Measurements from ENCODE around the gene ZFAND3. TPM values are rescaled to one million over a fixed set of nuclear protein-coding genes. Genes with fewer than 3 reads are reported as not detected.
A peak's percentile ranks its signal among the peaks of the same experiment; 100 is the strongest.

Gene ZFAND3
- total and polyA plus RNA-seq, 12 donors = 21.4 to 163 (median 46.3) TPM

DNA sequence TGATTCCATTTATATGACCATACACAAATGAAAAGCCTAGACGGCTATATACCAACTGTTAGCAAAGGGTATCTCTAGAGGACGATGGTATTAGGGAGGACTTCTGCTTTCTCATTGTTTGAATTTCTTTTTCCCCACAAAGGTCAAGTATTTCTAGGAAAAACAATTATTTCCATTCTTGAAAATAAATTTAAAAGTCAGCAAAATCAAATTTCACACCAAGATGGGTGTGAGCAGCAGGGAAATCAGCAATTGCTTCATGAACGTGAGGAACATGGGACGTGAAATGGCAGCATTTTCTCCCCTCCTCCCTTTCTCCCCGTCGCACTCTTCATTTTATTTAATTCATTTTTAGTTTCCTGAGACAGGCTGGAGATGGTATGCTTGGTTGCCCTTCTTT is 5.2 kb upstream of the ZFAND3 start:
- no peak for DNase-seq
- no peak for TF ChIP-seq CTCF (IDR thresholded peaks at IDR 0.05)
- no peak for TF ChIP-seq POLR2A (IDR thresholded peaks at IDR 0.05)
- no peaks in the 10 kb centered on the region for H3K36me3 ChIP-seq (replicated peaks in 1 of 2)
- H3K27me3 ChIP-seq = no peaks in the 10 kb centered on the region
- no peak overlapping the region for H3K27ac ChIP-seq
- no peaks in the 10 kb centered on the region for H3K9me3 ChIP-seq (replicated peaks in 1 of 3)
- H3K4me1 ChIP-seq (replicated peaks in 1 of 2) = peaks cover 5 to 12% of the 10 kb centered on the region in 2 donors
- 88 to 93% (median 91%) methylated on average over 6 of the region's 6 CpGs for WGBS, 4 donors
- intact Hi-C loops (cut with DNase I) = no loop called here
- no peak overlapping the region for H3K4me3 ChIP-seq

DNA sequence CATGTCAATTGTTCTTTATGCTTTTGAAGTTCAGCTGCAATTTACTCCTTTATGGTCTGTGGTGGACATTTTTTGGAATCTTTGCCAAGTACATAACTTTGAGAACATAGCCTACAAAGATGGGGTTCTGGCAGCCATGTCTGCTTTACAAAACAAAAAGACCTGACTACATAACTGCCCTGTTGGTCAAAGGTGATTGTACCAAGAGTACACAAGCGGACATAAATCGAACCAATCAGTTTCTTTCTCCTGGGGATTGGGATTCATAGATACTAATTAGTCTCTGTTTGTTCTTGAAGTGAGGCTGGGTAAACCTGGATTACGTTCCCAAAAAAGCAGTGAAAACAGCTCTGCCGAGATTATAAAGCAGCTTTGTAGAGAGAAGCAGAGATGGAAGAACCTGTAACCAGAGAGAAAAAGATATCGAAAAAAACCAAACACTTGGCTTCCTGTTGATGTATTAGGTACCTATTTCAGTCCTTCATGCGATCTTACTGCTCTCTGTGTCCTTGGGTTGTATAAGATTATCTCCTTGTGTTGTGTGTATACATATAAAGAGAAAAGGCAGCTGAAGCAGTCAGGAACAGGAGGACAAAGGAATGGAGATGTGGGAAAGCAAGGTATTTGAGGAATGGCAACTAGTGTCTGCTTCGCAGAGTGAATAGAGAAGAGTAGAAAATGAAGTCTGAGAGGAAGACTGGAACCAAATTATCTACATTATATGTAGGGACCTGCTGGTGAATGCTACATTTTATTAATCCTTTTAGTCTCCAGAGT is 2.7 kb upstream of the ZFAND3 start:
- no peak overlapping the region for H3K27ac ChIP-seq
- DNase-seq = no peak
- intact Hi-C loops (cut with DNase I) = no loop called here
- no peaks in the 10 kb centered on the region for H3K9me3 ChIP-seq (replicated peaks in 1 of 3)
- no peaks in the 10 kb centered on the region for H3K36me3 ChIP-seq (replicated peaks in 1 of 2)
- WGBS, 4 donors = 74 to 89% (median 84%) methylated on average over 7 of the region's 7 CpGs
- no peaks in the 10 kb centered on the region for H3K27me3 ChIP-seq
- TF ChIP-seq POLR2A (IDR thresholded peaks at IDR 0.05) (no peak), CTCF (IDR thresholded peaks at IDR 0.05) (no peak)
- no peak overlapping the region for H3K4me3 ChIP-seq
- peaks cover 19 to 23% of the 10 kb centered on the region in 2 donors for H3K4me1 ChIP-seq (replicated peaks in 1 of 2)

- peak overlapping the region; percentile 44 to 97 (median 90) for H3K4me3 ChIP-seq
- no peak for TF ChIP-seq CTCF (IDR thresholded peaks at IDR 0.05)
- peak; percentile 80 to 94 for TF ChIP-seq POLR2A (IDR thresholded peaks at IDR 0.05)
- intact Hi-C loops (cut with DNase I) = loop anchor here in 1 of 2 donors (2.0 kb wide), 1 partner anchor 28 kb away; no protein-coding TSS in a partner anchor
- WGBS, 4 donors = 0 to 1% (median 0%) methylated on average over 17 to 27 of the region's 27 CpGs
- H3K27me3 ChIP-seq = no peaks in the 10 kb centered on the region
- peaks cover 24 to 42% of the 10 kb centered on the region in 2 donors for H3K4me1 ChIP-seq (replicated peaks in 1 of 2)
- peak overlapping the region; percentile 90 to 100 (median 97) for H3K27ac ChIP-seq
- no peaks in the 10 kb centered on the region for H3K36me3 ChIP-seq (replicated peaks in 1 of 2)
- H3K9me3 ChIP-seq (replicated peaks in 1 of 3) = no peaks in the 10 kb centered on the region
- peak; percentile 95 to 98 (median 96) for DNase-seq
Measured at GRCh38 chr6:37818536-37819176, 871 bp upstream of the ZFAND3 start.

All from adrenal gland (tissue), 12 donors.